Loucy (cell line): ENCODE measurements around the gene EIF4G3.
"Not testable (repeated sequence)": the region's sequence is repeated elsewhere in the genome, so short reads cannot be mapped to it uniquely, and the experiment has no call there.

Experiments
- H2AFZ ChIP-seq: fragments of 200-600 bp; sonication (generic); 2 replicates; pipeline ENCODE4 v1.6.0; 2016; ENCODE audit warnings: antibody characterized with exemption, mild to moderate bottlenecking, low read length, moderate library complexity
- H3F3A ChIP-seq: fragments of 200-600 bp; 2 replicates; pipeline ENCODE4 v1.6.0; 2016; ENCODE audit warnings: antibody characterized with exemption, low read depth, mild to moderate bottlenecking
- H3K27me3 ChIP-seq: fragments of 200-600 bp; sonication (generic); 2 replicates; pipeline ENCODE4 v1.6.1; 2014; ENCODE audit warnings: low read length, mild to moderate bottlenecking; ENCODE audit not compliant: insufficient read depth, poor library complexity, severe bottlenecking
- H3K36me3 ChIP-seq: fragments of 200-600 bp; sonication (generic); 2 replicates; pipeline ENCODE4 v1.6.1; 2016; ENCODE audit warnings: low read length; ENCODE audit not compliant: insufficient read depth
- H3K4me1 ChIP-seq: fragments of 200-600 bp; sonication (generic); 2 replicates; pipeline ENCODE4 v1.5.1; 2014; ENCODE audit warnings: low read length, mild to moderate bottlenecking; ENCODE audit not compliant: insufficient read depth, poor library complexity, severe bottlenecking
- H3K4me2 ChIP-seq: fragments of 200-600 bp; sonication (generic); 2 replicates; pipeline ENCODE4 v1.6.0; 2014; ENCODE audit warnings: antibody characterized with exemption, low read length, low read depth, mild to moderate bottlenecking; ENCODE audit not compliant: poor library complexity, severe bottlenecking
- H3K4me3 ChIP-seq: fragments of 200-600 bp; sonication (generic); 2 replicates; pipeline ENCODE4 v1.5.1; 2014; ENCODE audit warnings: low read length, mild to moderate bottlenecking, mixed read lengths; ENCODE audit not compliant: poor library complexity, severe bottlenecking
- H3K79me2 ChIP-seq: fragments of 200-600 bp; sonication (generic); 2 replicates; pipeline ENCODE4 v1.6.1; 2014; ENCODE audit warnings: low read length; ENCODE audit not compliant: insufficient read depth
- H3K9ac ChIP-seq: fragments of 200-600 bp; sonication (generic); 2 replicates; pipeline ENCODE4 v1.6.0; 2014; ENCODE audit warnings: mild to moderate bottlenecking, low read depth, low read length, moderate library complexity; ENCODE audit not compliant: poor library complexity, severe bottlenecking
- H3K9me2 ChIP-seq: fragments of 200-600 bp; sonication (generic); replicated peaks from 2 replicates; pipeline ENCODE4 v1.6.1; 2016; ENCODE audit warnings: low read depth, low read length, mixed read lengths
- H3K9me3 ChIP-seq: fragments of 200-600 bp; sonication (generic); 2 replicates; pipeline ENCODE4 v1.6.1; 2014; ENCODE audit warnings: mild to moderate bottlenecking, antibody characterized with exemption, low read length, low read depth; ENCODE audit not compliant: insufficient read depth
- H4K20me1 ChIP-seq: fragments of 200-600 bp; sonication (generic); 2 replicates; pipeline ENCODE4 v1.6.0; 2014; ENCODE audit warnings: antibody characterized with exemption, low read length, mild to moderate bottlenecking; ENCODE audit not compliant: insufficient read depth, poor library complexity, severe bottlenecking
- EZH2phosphoT487 ChIP-seq: fragments of 200-600 bp; IDR thresholded peaks from 2 replicates; pipeline ENCODE4 v1.6.1; 2018; ENCODE audit warnings: antibody characterized with exemption, mild to moderate bottlenecking, moderate library complexity, borderline replicate concordance
- TF ChIP-seq, protein P1 (sequence below): fragments of 200-600 bp; sonication (generic); conservative IDR thresholded peaks from 2 replicates; pipeline ENCODE4 v1.5.1; 2014; ENCODE audit warnings: mild to moderate bottlenecking, antibody characterized with exemption, low read length

EIF4G3 gene

GRCh38 chr1:21095976-21096375 lies 80.7 kb downstream of the EIF4G3 start:
- Histone ChIP-seq H2AFZ (no peak overlapping the region), H3F3A (no peaks in the 10 kb centered on the region), H3K79me2 (peaks cover 3% of the 10 kb centered on the region; the same call in 1 of the 2 replicates), H3K9ac (no peak overlapping the region), H3K27me3 (no peaks in the 10 kb centered on the region), H3K36me3 (no peaks in the 10 kb centered on the region), H4K20me1 (no peaks in the 10 kb centered on the region), H3K4me3 (no peak overlapping the region), H3K4me1 (peaks cover 2% of the 10 kb centered on the region), H3K9me3 (no peaks in the 10 kb centered on the region), H3K4me2 (no peak overlapping the region), H3K9me2 (no peaks in the 10 kb centered on the region)
- TF ChIP-seq, protein P1, sequence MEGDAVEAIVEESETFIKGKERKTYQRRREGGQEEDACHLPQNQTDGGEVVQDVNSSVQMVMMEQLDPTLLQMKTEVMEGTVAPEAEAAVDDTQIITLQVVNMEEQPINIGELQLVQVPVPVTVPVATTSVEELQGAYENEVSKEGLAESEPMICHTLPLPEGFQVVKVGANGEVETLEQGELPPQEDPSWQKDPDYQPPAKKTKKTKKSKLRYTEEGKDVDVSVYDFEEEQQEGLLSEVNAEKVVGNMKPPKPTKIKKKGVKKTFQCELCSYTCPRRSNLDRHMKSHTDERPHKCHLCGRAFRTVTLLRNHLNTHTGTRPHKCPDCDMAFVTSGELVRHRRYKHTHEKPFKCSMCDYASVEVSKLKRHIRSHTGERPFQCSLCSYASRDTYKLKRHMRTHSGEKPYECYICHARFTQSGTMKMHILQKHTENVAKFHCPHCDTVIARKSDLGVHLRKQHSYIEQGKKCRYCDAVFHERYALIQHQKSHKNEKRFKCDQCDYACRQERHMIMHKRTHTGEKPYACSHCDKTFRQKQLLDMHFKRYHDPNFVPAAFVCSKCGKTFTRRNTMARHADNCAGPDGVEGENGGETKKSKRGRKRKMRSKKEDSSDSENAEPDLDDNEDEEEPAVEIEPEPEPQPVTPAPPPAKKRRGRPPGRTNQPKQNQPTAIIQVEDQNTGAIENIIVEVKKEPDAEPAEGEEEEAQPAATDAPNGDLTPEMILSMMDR = no peak
- TF ChIP-seq EZH2phosphoT487 = no peak

DNA sequence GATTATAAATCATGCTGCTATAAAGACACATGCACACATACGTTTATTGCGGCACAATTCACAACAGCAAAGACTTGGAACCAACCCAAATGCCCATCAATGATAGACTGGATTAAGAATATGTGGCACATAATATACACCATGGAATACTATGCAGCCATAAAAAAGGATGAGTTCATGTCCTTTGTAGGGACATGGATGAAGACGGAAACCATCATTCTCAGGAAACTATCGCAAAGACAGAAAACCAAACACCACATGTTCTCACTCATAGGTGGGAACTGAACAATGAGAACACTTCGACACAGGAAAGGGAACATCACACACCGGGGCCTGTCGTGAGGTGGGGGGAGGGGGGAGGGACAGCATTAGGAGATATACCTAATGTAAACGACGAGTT lies 82.4 kb downstream of the EIF4G3 start:
- H3K4me3 ChIP-seq, H3K36me3 ChIP-seq, H3K27me3 ChIP-seq, H3K9me3 ChIP-seq, H4K20me1 ChIP-seq, H3K4me1 ChIP-seq, H2AFZ ChIP-seq, H3K9ac ChIP-seq, H3K9me2 ChIP-seq, H3K4me2 ChIP-seq, H3F3A ChIP-seq, H3K79me2 ChIP-seq: not testable (repeated sequence)

DNA sequence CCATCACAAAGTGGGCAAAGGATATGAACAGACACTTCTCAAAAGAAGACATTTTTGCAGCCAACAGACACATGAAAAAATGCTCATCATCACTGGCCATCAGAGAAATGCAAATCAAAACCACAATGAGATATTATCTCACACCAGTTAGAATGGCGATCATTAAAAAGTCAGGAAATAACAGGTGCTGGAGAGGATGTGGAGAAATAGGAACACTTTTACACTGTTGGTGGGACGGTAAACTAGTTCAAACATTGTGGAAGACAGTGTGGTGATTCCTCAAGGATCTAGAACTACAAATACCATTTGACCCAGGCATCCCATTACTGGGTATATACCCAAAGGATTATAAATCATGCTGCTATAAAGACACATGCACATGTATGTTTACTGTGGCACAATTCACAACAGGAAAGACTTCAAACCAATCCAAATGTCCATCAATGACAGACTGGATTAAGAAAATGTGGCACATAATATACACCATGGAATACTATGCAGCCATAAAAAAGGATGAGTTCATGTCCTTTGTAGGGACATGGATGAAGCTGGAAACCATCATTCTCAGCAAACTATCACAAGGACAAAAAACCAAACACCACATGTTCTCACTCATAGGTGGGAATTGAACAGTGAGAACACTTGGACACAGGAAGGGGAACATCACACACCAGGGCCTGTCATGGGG lies 83.3 kb downstream of the EIF4G3 start:
- not testable (repeated sequence) for H3K4me2 ChIP-seq, H3F3A ChIP-seq, H3K9ac ChIP-seq, H3K4me1 ChIP-seq, H3K4me3 ChIP-seq, H3K9me3 ChIP-seq, H3K9me2 ChIP-seq, H4K20me1 ChIP-seq, H3K36me3 ChIP-seq, H2AFZ ChIP-seq, H3K27me3 ChIP-seq, H3K79me2 ChIP-seq

DNA sequence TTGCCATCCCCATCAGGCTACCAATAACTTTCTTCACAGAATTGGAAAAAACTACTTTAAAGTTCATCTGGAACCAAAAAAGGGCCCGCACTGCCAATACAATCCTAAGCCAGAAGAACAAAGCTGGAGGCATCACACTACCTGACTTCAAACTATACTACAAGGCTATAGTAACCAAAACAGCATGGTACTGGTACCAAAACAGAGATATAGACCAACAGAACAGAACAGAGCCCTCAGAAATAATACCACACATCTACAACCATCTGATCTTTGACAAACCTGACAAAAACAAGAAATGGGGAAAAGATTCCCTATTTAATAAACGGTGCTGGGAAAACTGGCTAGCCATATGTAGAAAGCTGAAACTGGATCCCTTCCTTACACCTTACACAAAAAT lies 84.2 kb downstream of the EIF4G3 start:
- H3K4me3 ChIP-seq, H3K36me3 ChIP-seq, H3K79me2 ChIP-seq, H4K20me1 ChIP-seq, H3K9me2 ChIP-seq, H3K9ac ChIP-seq, H2AFZ ChIP-seq, H3K4me1 ChIP-seq, H3K4me2 ChIP-seq, H3K9me3 ChIP-seq, H3K27me3 ChIP-seq, H3F3A ChIP-seq: not testable (repeated sequence)

GRCh38 chr1:21091053-21091690 lies 85.5 kb downstream of the EIF4G3 start:
- not testable (repeated sequence) for H3K4me2 ChIP-seq, H3K79me2 ChIP-seq

More at GRCh38 chr1:21091053-21091690, 85.5 kb downstream of the EIF4G3 start:
- not testable (repeated sequence) for H2AFZ ChIP-seq, H3K4me1 ChIP-seq, H3K9me2 ChIP-seq, H4K20me1 ChIP-seq, H3K9me3 ChIP-seq, H3K4me3 ChIP-seq, H3K27me3 ChIP-seq, H3K36me3 ChIP-seq, H3F3A ChIP-seq, H3K9ac ChIP-seq
